ENCODE data around the gene PDPR.
"Not testable (repeated sequence)": the region's sequence is repeated elsewhere in the genome, so short reads cannot be mapped to it uniquely, and the experiment has no call there.

DNA sequence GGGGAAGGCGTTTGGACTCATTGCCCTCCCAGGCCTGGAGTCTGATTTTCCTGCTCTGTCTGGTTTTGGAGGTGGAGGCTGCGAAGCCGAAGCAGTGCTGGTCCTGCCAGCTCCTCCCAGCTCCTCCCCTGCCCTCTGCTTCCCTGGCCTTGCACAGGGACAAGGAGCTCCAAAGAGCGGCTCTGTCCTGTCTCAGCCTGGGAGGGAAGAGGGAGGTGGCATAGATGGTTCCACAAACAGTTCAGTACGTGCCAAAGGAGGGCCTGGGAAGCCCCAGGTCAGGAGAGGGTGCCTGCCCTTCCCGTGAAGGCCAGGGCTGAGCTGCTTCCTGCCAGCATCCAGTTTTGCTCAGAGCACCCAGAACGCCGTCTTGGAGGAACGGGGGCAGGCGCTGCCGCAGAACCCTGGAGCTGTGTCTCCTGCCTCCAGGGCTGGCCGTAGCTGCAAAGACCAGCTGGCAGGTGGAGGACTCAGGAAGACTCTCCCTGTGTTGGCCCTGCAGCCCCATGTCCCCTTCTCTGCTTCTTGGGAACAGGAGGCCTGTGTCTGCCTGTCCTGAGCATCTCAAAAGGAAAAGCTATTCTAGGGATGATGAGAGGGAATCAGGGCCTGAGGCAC lies 82.7 kb downstream of the PDPR start:
- TF ChIP-seq, protein P1, sequence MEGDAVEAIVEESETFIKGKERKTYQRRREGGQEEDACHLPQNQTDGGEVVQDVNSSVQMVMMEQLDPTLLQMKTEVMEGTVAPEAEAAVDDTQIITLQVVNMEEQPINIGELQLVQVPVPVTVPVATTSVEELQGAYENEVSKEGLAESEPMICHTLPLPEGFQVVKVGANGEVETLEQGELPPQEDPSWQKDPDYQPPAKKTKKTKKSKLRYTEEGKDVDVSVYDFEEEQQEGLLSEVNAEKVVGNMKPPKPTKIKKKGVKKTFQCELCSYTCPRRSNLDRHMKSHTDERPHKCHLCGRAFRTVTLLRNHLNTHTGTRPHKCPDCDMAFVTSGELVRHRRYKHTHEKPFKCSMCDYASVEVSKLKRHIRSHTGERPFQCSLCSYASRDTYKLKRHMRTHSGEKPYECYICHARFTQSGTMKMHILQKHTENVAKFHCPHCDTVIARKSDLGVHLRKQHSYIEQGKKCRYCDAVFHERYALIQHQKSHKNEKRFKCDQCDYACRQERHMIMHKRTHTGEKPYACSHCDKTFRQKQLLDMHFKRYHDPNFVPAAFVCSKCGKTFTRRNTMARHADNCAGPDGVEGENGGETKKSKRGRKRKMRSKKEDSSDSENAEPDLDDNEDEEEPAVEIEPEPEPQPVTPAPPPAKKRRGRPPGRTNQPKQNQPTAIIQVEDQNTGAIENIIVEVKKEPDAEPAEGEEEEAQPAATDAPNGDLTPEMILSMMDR (IDR thresholded peaks at IDR 0.05): not testable (repeated sequence)
- not testable (repeated sequence) for TF ChIP-seq EP300 (IDR thresholded peaks at IDR 0.05; ENCODE audit: low read depth); POLR2A (IDR thresholded peaks at IDR 0.05); POLR2AphosphoS5 (IDR thresholded peaks at IDR 0.05)
